ENCODE data around the gene GBF1. TPM values are rescaled to one million over a fixed set of nuclear protein-coding genes. Genes with fewer than 3 reads are reported as not detected.
A peak's percentile ranks its signal among the peaks of the same experiment; 100 is the strongest.

The GBF1 gene
- polyA plus RNA-seq, 2 donors = 11.4 to 11.7 TPM

GRCh38 chr10:102264371-102264770, 19.0 kb downstream of the GBF1 start:
- Histone ChIP-seq H3K27me3 (ENCODE audit: control insufficient read depth in 1 of 2, insufficient read depth in 2 of 2, low read length in 2 of 2) (no peaks in the 10 kb centered on the region), H3K36me3 (ENCODE audit: control insufficient read depth in 2 of 2, insufficient read depth in 2 of 2, low read length in 1 of 2) (peaks cover 0 to 4% of the 10 kb centered on the region in 2 donors), H3K9me3 (ENCODE audit: control insufficient read depth in 2 of 2, insufficient read depth in 1 of 2, low read depth in 1 of 2, low read length in 1 of 2) (no peaks in the 10 kb centered on the region), H3K27ac (ENCODE audit: low read depth in 2 of 2, low read length in 1 of 2) (no peak overlapping the region), H3K4me3 (ENCODE audit: low read depth in 1 of 2, low read length in 2 of 2) (no peak overlapping the region), H3K4me1 (ENCODE audit: control insufficient read depth in 2 of 2, insufficient read depth in 2 of 2, low read length in 1 of 2) (peaks cover 0 to 5% of the 10 kb centered on the region in 2 donors)
- 79 to 86% methylated on average over 4 of the region's 4 CpGs for WGBS, 2 donors

- H3K4me3 ChIP-seq (ENCODE audit: low read depth in 1 of 2, low read length in 2 of 2) = no peak overlapping the region
- peaks cover 0 to 5% of the 10 kb centered on the region in 2 donors for H3K4me1 ChIP-seq (ENCODE audit: control insufficient read depth in 2 of 2, insufficient read depth in 2 of 2, low read length in 1 of 2)
- peaks cover 0 to 3% of the 10 kb centered on the region in 2 donors for H3K36me3 ChIP-seq (ENCODE audit: control insufficient read depth in 2 of 2, insufficient read depth in 2 of 2, low read length in 1 of 2)
- 84 to 91% methylated on average over 3 of the region's 3 CpGs for whole genome bisulfite sequencing, 2 donors
- H3K9me3 ChIP-seq (ENCODE audit: control insufficient read depth in 2 of 2, insufficient read depth in 1 of 2, low read depth in 1 of 2, low read length in 1 of 2) = no peaks in the 10 kb centered on the region
- H3K27me3 ChIP-seq (ENCODE audit: control insufficient read depth in 1 of 2, insufficient read depth in 2 of 2, low read length in 2 of 2) = no peaks in the 10 kb centered on the region
- H3K27ac ChIP-seq (ENCODE audit: low read depth in 2 of 2, low read length in 1 of 2) = no peak overlapping the region
Measured at GRCh38 chr10:102266670-102267069, 21.3 kb downstream of the GBF1 start.

DNA sequence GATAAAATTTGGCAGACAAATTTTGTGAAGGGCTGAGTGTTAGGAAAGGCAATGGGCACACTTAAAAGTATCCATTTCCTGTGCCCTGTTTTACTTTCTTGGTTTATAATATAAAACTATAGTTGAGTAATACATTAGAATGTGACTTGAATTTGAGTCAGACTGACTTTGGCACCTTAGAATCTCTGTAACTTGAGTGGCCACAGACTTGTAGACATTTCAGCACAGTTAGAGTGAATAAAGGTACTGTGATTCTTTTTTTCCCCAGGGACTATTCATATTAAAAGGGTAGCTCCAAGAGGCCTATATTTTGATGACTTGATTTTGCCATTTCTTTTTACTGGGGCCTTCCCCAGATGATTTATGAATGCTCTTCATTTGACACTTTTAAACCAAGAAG, 22.4 kb downstream of the GBF1 start:
- no peaks in the 10 kb centered on the region for H3K27me3 ChIP-seq (ENCODE audit: control insufficient read depth in 1 of 2, insufficient read depth in 2 of 2, low read length in 2 of 2)
- no peak overlapping the region for H3K27ac ChIP-seq (ENCODE audit: low read depth in 2 of 2, low read length in 1 of 2)
- no peaks in the 10 kb centered on the region for H3K36me3 ChIP-seq (ENCODE audit: control insufficient read depth in 2 of 2, insufficient read depth in 2 of 2, low read length in 1 of 2)
- no peaks in the 10 kb centered on the region for H3K9me3 ChIP-seq (ENCODE audit: control insufficient read depth in 2 of 2, insufficient read depth in 1 of 2, low read depth in 1 of 2, low read length in 1 of 2)
- H3K4me1 ChIP-seq (ENCODE audit: control insufficient read depth in 2 of 2, insufficient read depth in 2 of 2, low read length in 1 of 2) = peaks cover 0 to 5% of the 10 kb centered on the region in 2 donors
- no peak overlapping the region for H3K4me3 ChIP-seq (ENCODE audit: low read depth in 1 of 2, low read length in 2 of 2)

- Histone ChIP-seq H3K4me3 (ENCODE audit: low read depth in 1 of 2, low read length in 2 of 2) (no peak overlapping the region), H3K27ac (ENCODE audit: low read depth in 2 of 2, low read length in 1 of 2) (no peak overlapping the region), H3K4me1 (ENCODE audit: control insufficient read depth in 2 of 2, insufficient read depth in 2 of 2, low read length in 1 of 2) (peaks cover 0 to 5% of the 10 kb centered on the region in 2 donors), H3K27me3 (ENCODE audit: control insufficient read depth in 1 of 2, insufficient read depth in 2 of 2, low read length in 2 of 2) (no peaks in the 10 kb centered on the region), H3K9me3 (ENCODE audit: control insufficient read depth in 2 of 2, insufficient read depth in 1 of 2, low read depth in 1 of 2, low read length in 1 of 2) (no peaks in the 10 kb centered on the region), H3K36me3 (ENCODE audit: control insufficient read depth in 2 of 2, insufficient read depth in 2 of 2, low read length in 1 of 2) (no peaks in the 10 kb centered on the region)
Measured at GRCh38 chr10:102268375-102268888, 23.1 kb downstream of the GBF1 start.

GRCh38 chr10:102269017-102269416, 23.7 kb downstream of the GBF1 start:
- peak overlapping the region in 1 of 2 donors; percentile 21 for H3K27ac ChIP-seq (ENCODE audit: low read depth in 2 of 2, low read length in 1 of 2)

GRCh38 chr10:102274062-102274461, 28.7 kb downstream of the GBF1 start:
- Histone ChIP-seq H3K27me3 (ENCODE audit: control insufficient read depth in 1 of 2, insufficient read depth in 2 of 2, low read length in 2 of 2) (no peaks in the 10 kb centered on the region), H3K4me3 (ENCODE audit: low read depth in 1 of 2, low read length in 2 of 2) (no peak overlapping the region), H3K36me3 (ENCODE audit: control insufficient read depth in 2 of 2, insufficient read depth in 2 of 2, low read length in 1 of 2) (no peaks in the 10 kb centered on the region), H3K4me1 (ENCODE audit: control insufficient read depth in 2 of 2, insufficient read depth in 2 of 2, low read length in 1 of 2) (peaks cover 0 to 3% of the 10 kb centered on the region in 2 donors), H3K9me3 (ENCODE audit: control insufficient read depth in 2 of 2, insufficient read depth in 1 of 2, low read depth in 1 of 2, low read length in 1 of 2) (no peaks in the 10 kb centered on the region), H3K27ac (ENCODE audit: low read depth in 2 of 2, low read length in 1 of 2) (no peak overlapping the region)
- WGBS, 2 donors = 73 to 81% methylated on average over 1 of the region's 1 CpG

More at GRCh38 chr10:102269017-102269416, 23.7 kb downstream of the GBF1 start:
- 55 to 61% methylated on average over 3 of the region's 3 CpGs for WGBS, 2 donors
- H3K36me3 ChIP-seq (ENCODE audit: control insufficient read depth in 2 of 2, insufficient read depth in 2 of 2, low read length in 1 of 2) = no peaks in the 10 kb centered on the region
- H3K4me3 ChIP-seq (ENCODE audit: low read depth in 1 of 2, low read length in 2 of 2) = no peak overlapping the region
- H3K27me3 ChIP-seq (ENCODE audit: control insufficient read depth in 1 of 2, insufficient read depth in 2 of 2, low read length in 2 of 2) = no peaks in the 10 kb centered on the region
- H3K4me1 ChIP-seq (ENCODE audit: control insufficient read depth in 2 of 2, insufficient read depth in 2 of 2, low read length in 1 of 2) = peaks cover 0 to 5% of the 10 kb centered on the region in 2 donors
- H3K9me3 ChIP-seq (ENCODE audit: control insufficient read depth in 2 of 2, insufficient read depth in 1 of 2, low read depth in 1 of 2, low read length in 1 of 2) = no peaks in the 10 kb centered on the region

GRCh38 chr10:102275343-102275742, 30.0 kb downstream of the GBF1 start:
- WGBS, 2 donors = 92% methylated on average over 2 of the region's 2 CpGs
- H3K4me3 ChIP-seq (ENCODE audit: low read depth in 1 of 2, low read length in 2 of 2) = no peak overlapping the region
- H3K27ac ChIP-seq (ENCODE audit: low read depth in 2 of 2, low read length in 1 of 2) = no peak overlapping the region
- no peaks in the 10 kb centered on the region for H3K27me3 ChIP-seq (ENCODE audit: control insufficient read depth in 1 of 2, insufficient read depth in 2 of 2, low read length in 2 of 2)
- no peaks in the 10 kb centered on the region for H3K9me3 ChIP-seq (ENCODE audit: control insufficient read depth in 2 of 2, insufficient read depth in 1 of 2, low read depth in 1 of 2, low read length in 1 of 2)
- H3K36me3 ChIP-seq (ENCODE audit: control insufficient read depth in 2 of 2, insufficient read depth in 2 of 2, low read length in 1 of 2) = no peaks in the 10 kb centered on the region
- H3K4me1 ChIP-seq (ENCODE audit: control insufficient read depth in 2 of 2, insufficient read depth in 2 of 2, low read length in 1 of 2) = no peaks in the 10 kb centered on the region

DNA sequence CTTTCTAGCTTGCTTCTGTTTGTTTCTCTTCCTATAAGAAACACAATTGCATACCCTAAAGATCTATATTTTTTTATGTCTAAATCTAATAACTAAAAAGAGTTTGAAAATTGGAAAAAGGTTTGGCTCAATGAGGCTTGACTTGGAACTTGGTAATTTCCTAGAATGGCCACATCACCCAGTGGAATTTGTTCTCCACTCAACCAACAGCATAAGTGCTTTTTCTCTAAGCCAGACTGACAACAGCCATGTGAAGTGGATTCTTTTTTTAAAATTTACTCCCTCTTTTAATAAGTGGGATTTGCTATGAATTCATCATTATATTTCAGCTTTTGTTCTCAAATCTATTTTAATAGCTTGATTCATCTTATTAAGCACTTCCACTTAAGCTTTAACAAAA, 33.8 kb downstream of the GBF1 start:
- Histone ChIP-seq H3K27ac (ENCODE audit: low read depth in 2 of 2, low read length in 1 of 2) (no peak overlapping the region), H3K4me1 (ENCODE audit: control insufficient read depth in 2 of 2, insufficient read depth in 2 of 2, low read length in 1 of 2) (no peaks in the 10 kb centered on the region), H3K4me3 (ENCODE audit: low read depth in 1 of 2, low read length in 2 of 2) (no peak overlapping the region), H3K27me3 (ENCODE audit: control insufficient read depth in 1 of 2, insufficient read depth in 2 of 2, low read length in 2 of 2) (no peaks in the 10 kb centered on the region), H3K36me3 (ENCODE audit: control insufficient read depth in 2 of 2, insufficient read depth in 2 of 2, low read length in 1 of 2) (no peaks in the 10 kb centered on the region), H3K9me3 (ENCODE audit: control insufficient read depth in 2 of 2, insufficient read depth in 1 of 2, low read depth in 1 of 2, low read length in 1 of 2) (no peaks in the 10 kb centered on the region)

- H3K4me3 ChIP-seq (ENCODE audit: low read depth in 1 of 2, low read length in 2 of 2) = no peak overlapping the region
- H3K27ac ChIP-seq (ENCODE audit: low read depth in 2 of 2, low read length in 1 of 2) = peak overlapping the region in 1 of 2 donors; percentile 37
- no peaks in the 10 kb centered on the region for H3K4me1 ChIP-seq (ENCODE audit: control insufficient read depth in 2 of 2, insufficient read depth in 2 of 2, low read length in 1 of 2)
- H3K27me3 ChIP-seq (ENCODE audit: control insufficient read depth in 1 of 2, insufficient read depth in 2 of 2, low read length in 2 of 2) = no peaks in the 10 kb centered on the region
- no peaks in the 10 kb centered on the region for H3K9me3 ChIP-seq (ENCODE audit: control insufficient read depth in 2 of 2, insufficient read depth in 1 of 2, low read depth in 1 of 2, low read length in 1 of 2)
- 5 to 6% methylated on average over 3 of the region's 3 CpGs for WGBS, 2 donors
- no peaks in the 10 kb centered on the region for H3K36me3 ChIP-seq (ENCODE audit: control insufficient read depth in 2 of 2, insufficient read depth in 2 of 2, low read length in 1 of 2)
Measured at GRCh38 chr10:102280397-102281101, 35.2 kb downstream of the GBF1 start.

GRCh38 chr10:102281102-102281487, 35.8 kb downstream of the GBF1 start:
- no peaks in the 10 kb centered on the region for H3K9me3 ChIP-seq (ENCODE audit: control insufficient read depth in 2 of 2, insufficient read depth in 1 of 2, low read depth in 1 of 2, low read length in 1 of 2)
- no peak overlapping the region for H3K27ac ChIP-seq (ENCODE audit: low read depth in 2 of 2, low read length in 1 of 2)
- H3K4me3 ChIP-seq (ENCODE audit: low read depth in 1 of 2, low read length in 2 of 2) = no peak overlapping the region
- WGBS, 2 donors = 29 to 33% methylated on average over 3 of the region's 3 CpGs
- no peaks in the 10 kb centered on the region for H3K36me3 ChIP-seq (ENCODE audit: control insufficient read depth in 2 of 2, insufficient read depth in 2 of 2, low read length in 1 of 2)
- no peaks in the 10 kb centered on the region for H3K4me1 ChIP-seq (ENCODE audit: control insufficient read depth in 2 of 2, insufficient read depth in 2 of 2, low read length in 1 of 2)
- no peaks in the 10 kb centered on the region for H3K27me3 ChIP-seq (ENCODE audit: control insufficient read depth in 1 of 2, insufficient read depth in 2 of 2, low read length in 2 of 2)

All from esophagus (tissue), 2 donors.